HepG2 (cell line): ENCODE data around the gene PEAK3.

ENCODE experiments used
- CEBPB ChIP-seq: IDR thresholded peaks from 2 replicates; pipeline ENCODE4 v1.6.1; 2011; ENCODE audit warnings: low read depth, low read length, improper control_type of control experiment, borderline replicate concordance
- SP1 ChIP-seq, 2 experiments: fragments of 450-650 bp in 1 of 2; sonication (generic) in 1 of 2; formaldehyde crosslinking in 1 of 2; IDR thresholded peaks; 2 replicates each; pipeline versions ENCODE4 v1.4.0 to v1.6.1; 2016 to 2020; ENCODE audit warnings: missing genetic modification reagents in 1 of 2
- THYN1 ChIP-seq: sonication (generic); formaldehyde crosslinking; IDR thresholded peaks from 2 replicates; pipeline ENCODE4 v1.8.1; 2023; ENCODE audit warnings: low read depth, mild to moderate bottlenecking, moderate library complexity, missing genetic modification reagents, borderline replicate concordance
- TF ChIP-seq, protein P1 (sequence below): sonication (generic); formaldehyde crosslinking; IDR thresholded peaks from 2 replicates; pipeline ENCODE4 v1.5.0; 2020; ENCODE audit warnings: mild to moderate bottlenecking, missing genetic modification reagents, moderate library complexity

DNA sequence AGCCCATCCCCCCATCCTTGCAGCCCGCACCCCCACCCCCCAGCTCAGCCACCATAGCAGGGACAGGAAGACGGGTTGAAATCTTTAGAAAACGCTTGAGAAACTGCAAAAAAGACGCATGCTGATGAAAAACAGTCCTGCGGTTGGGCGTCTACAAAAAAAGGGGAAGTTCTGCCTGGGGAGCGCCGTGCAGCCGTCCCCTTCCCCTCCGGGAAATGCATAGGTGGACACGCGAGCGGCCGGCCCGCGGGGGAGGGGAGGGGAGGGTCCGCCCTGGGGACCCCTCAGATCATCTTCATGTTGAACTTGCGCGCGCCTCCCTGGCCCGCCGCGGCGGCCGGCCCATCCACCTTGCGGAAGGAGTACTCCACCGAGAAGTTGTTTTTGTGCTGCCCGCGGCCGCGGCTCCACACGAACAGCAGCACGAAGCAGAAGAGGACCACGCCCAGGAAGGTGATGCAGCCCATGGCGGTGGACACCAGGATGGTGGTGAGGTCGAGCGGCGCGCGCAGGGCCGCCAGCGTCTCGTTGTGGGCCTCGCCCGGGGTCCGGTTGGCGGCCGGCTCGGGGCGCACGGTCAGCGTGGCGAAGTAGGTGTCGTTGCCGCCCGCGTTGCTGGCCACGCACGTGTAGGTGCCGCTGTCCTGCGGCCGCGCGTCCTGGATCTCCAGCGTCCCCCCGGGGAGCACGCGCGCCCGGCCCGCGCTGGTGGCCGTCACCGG is 7.9 kb upstream of the PEAK3 start:
- TF ChIP-seq THYN1 (no peak), SP1 (IDR thresholded peaks at IDR 0.05) (no peak), SP1 (CRISPR knock-in tag; IDR thresholded peaks at IDR 0.05) (no peak), CEBPB (no peak)
- TF ChIP-seq, protein P1, sequence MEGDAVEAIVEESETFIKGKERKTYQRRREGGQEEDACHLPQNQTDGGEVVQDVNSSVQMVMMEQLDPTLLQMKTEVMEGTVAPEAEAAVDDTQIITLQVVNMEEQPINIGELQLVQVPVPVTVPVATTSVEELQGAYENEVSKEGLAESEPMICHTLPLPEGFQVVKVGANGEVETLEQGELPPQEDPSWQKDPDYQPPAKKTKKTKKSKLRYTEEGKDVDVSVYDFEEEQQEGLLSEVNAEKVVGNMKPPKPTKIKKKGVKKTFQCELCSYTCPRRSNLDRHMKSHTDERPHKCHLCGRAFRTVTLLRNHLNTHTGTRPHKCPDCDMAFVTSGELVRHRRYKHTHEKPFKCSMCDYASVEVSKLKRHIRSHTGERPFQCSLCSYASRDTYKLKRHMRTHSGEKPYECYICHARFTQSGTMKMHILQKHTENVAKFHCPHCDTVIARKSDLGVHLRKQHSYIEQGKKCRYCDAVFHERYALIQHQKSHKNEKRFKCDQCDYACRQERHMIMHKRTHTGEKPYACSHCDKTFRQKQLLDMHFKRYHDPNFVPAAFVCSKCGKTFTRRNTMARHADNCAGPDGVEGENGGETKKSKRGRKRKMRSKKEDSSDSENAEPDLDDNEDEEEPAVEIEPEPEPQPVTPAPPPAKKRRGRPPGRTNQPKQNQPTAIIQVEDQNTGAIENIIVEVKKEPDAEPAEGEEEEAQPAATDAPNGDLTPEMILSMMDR (CRISPR knock-in tag), result no peak
